Measurements from ENCODE around the gene VAV2.

DNA sequence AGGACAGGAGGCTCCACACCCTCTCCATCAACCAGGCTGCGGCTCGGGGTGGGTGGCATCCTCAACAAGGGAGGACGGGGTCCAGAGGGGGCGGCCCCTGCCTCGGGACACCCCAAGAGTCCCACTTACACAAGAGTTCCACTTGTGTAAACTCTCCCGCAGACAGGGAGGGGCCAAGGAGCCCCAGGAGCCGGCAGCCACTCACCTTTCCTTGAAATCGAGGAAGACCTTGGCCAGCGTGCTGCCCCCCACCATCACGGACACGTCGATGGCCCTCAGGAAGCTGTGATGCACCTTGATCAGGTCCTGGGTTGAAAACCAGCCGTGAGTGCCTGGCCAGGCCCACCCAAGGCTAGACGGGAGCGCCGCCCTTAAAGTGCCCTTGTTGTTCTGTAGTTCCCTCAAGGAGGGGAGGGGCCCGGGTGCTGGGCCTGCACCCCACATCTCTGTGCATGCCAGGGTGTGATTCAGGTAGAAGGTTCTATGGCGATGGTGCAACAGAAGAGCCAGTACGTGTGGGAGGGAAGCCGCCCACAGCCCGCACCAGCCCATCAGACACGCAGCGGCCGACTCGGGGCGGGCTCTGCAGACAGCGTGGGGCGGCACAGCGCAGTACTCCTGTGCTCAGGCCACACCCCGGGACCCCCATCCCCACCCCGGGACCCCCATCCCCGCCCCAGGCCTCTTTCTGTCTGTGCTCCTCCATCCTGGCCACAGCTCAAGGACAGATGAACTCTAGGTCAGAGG, 186.1 kb downstream of the VAV2 start:
- TF ChIP-seq, protein P1, sequence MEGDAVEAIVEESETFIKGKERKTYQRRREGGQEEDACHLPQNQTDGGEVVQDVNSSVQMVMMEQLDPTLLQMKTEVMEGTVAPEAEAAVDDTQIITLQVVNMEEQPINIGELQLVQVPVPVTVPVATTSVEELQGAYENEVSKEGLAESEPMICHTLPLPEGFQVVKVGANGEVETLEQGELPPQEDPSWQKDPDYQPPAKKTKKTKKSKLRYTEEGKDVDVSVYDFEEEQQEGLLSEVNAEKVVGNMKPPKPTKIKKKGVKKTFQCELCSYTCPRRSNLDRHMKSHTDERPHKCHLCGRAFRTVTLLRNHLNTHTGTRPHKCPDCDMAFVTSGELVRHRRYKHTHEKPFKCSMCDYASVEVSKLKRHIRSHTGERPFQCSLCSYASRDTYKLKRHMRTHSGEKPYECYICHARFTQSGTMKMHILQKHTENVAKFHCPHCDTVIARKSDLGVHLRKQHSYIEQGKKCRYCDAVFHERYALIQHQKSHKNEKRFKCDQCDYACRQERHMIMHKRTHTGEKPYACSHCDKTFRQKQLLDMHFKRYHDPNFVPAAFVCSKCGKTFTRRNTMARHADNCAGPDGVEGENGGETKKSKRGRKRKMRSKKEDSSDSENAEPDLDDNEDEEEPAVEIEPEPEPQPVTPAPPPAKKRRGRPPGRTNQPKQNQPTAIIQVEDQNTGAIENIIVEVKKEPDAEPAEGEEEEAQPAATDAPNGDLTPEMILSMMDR (IDR thresholded peaks at IDR 0.05): no peak
- TF ChIP-seq POLR2A (IDR thresholded peaks at IDR 0.05): no peak
- TF ChIP-seq EP300 (IDR thresholded peaks at IDR 0.05): no peak

Data from tibial nerve (tissue), 4 donors.